Smooth muscle cell (in vitro differentiated cells): Measurements from ENCODE around the gene C12orf42. TPM values are rescaled to one million over a fixed set of nuclear protein-coding genes. Genes with fewer than 3 reads are reported as not detected.

Experiments
- DNase-seq: peaks from one replicate; lab custom pipeline; 2025; ENCODE audit not compliant: unreplicated experiment; lab: John Stamatoyannopoulos, UW
- H2AFZ ChIP-seq: fragments of 200-600 bp; sonication (generic); 2 replicates; pipeline ENCODE4 v1.6.0; 2016; ENCODE audit warnings: antibody characterized with exemption, low read depth, mild to moderate bottlenecking
- H3F3A ChIP-seq: fragments of 200-600 bp; sonication (generic); 2 replicates; pipeline ENCODE4 v1.6.0; 2017; ENCODE audit warnings: antibody characterized with exemption, low read depth
- H3K27ac ChIP-seq: fragments of 200-600 bp; sonication (generic); 2 replicates; pipeline ENCODE4 v1.5.1; 2016; ENCODE audit warnings: low read depth, mild to moderate bottlenecking
- H3K27me3 ChIP-seq: fragments of 200-600 bp; sonication (generic); 2 replicates; pipeline ENCODE4 v1.6.1; 2016; ENCODE audit warnings: low read depth, mild to moderate bottlenecking
- H3K36me3 ChIP-seq: fragments of 200-600 bp; sonication (generic); 2 replicates; pipeline ENCODE4 v1.5.1; 2016; ENCODE audit warnings: low read depth
- H3K4me1 ChIP-seq: fragments of 200-600 bp; sonication (generic); 2 replicates; pipeline ENCODE4 v1.5.1; 2016; ENCODE audit warnings: low read depth
- H3K4me2 ChIP-seq: fragments of 200-600 bp; sonication (generic); 2 replicates; pipeline ENCODE4 v1.6.0; 2016; ENCODE audit warnings: mild to moderate bottlenecking
- H3K4me3 ChIP-seq: fragments of 200-600 bp; sonication (generic); 2 replicates; pipeline ENCODE4 v1.5.1; 2016; ENCODE audit warnings: mild to moderate bottlenecking
- H3K79me2 ChIP-seq: fragments of 200-600 bp; sonication (generic); 2 replicates; pipeline ENCODE4 v1.6.0; 2016; ENCODE audit warnings: low read depth, mild to moderate bottlenecking
- H3K9ac ChIP-seq: fragments of 200-600 bp; sonication (generic); 2 replicates; pipeline ENCODE4 v1.6.0; 2016; ENCODE audit warnings: low read depth
- H3K9me3 ChIP-seq: fragments of 200-600 bp; sonication (generic); replicated peaks from 2 replicates; pipeline ENCODE4 v1.5.1; 2016; ENCODE audit warnings: low read depth
- H4K20me1 ChIP-seq: fragments of 200-600 bp; sonication (generic); 2 replicates; pipeline ENCODE4 v1.6.0; 2016; ENCODE audit warnings: low read depth
- CTCF ChIP-seq: fragments of 200-600 bp; sonication (generic); IDR thresholded peaks from 2 replicates; pipeline ENCODE4 v1.5.1; 2017; ENCODE audit warnings: borderline replicate concordance, mild to moderate bottlenecking, antibody characterized with exemption; ENCODE audit not compliant: insufficient read depth, poor library complexity, severe bottlenecking
- WGBS: methylation state at CpG from one replicate; pipeline ENCODE4 v1.1.7; 2016; ENCODE audit warnings: low lambda C conversion rate; 5-methylcytosine and 5-hydroxymethylcytosine counted together
- polyA plus RNA-seq: library from polyadenylated mRNA; unstranded; fragments of >200 nt; fragmentation: Nextera tagmentation; extraction: Ambion mirVana; gene quantifications from 2 replicates; pipeline ENCODE4 v1.2.1, GENCODE V29; 2016
- total RNA-seq: library from RNA; depleted of rRNA; stranded (reverse); fragments of >200 nt; gene quantifications from 2 replicates; pipeline ENCODE4 v1.2.3, GENCODE V29; 2014

Gene C12orf42
- total and polyA plus RNA-seq, 2 experiments from 2014 or later, result not detected

GRCh38 chr12:103401421-103401820 is 94.3 kb downstream of the C12orf42 start:
- 70% methylated on average over 3 of the region's 3 CpGs for WGBS
- no peak for DNase-seq
- H3K4me3 ChIP-seq, result no peak overlapping the region

GRCh38 chr12:103399986-103400385 is 95.8 kb downstream of the C12orf42 start:
- no peak overlapping the region for H2AFZ ChIP-seq
- no peaks in the 10 kb centered on the region for H3K27me3 ChIP-seq
- H3K9me3 ChIP-seq, result no peaks in the 10 kb centered on the region
- no peak for TF ChIP-seq CTCF
- H3K27ac ChIP-seq, result no peak overlapping the region
- no peaks in the 10 kb centered on the region for H4K20me1 ChIP-seq
- no peak overlapping the region for H3K4me3 ChIP-seq
- H3F3A ChIP-seq, result no peaks in the 10 kb centered on the region
- no peak for DNase-seq
- H3K79me2 ChIP-seq, result no peaks in the 10 kb centered on the region
- H3K4me2 ChIP-seq, result no peak overlapping the region
- no peaks in the 10 kb centered on the region for H3K4me1 ChIP-seq
- 94% methylated on average over 1 of the region's 1 CpG for WGBS
- no peaks in the 10 kb centered on the region for H3K36me3 ChIP-seq
- H3K9ac ChIP-seq, result no peak overlapping the region

More at GRCh38 chr12:103401421-103401820, 94.3 kb downstream of the C12orf42 start:
- Histone ChIP-seq H3K4me2 (no peak overlapping the region), H3K27ac (no peak overlapping the region), H2AFZ (no peak overlapping the region), H3K79me2 (no peaks in the 10 kb centered on the region), H3K36me3 (no peaks in the 10 kb centered on the region), H3K9ac (no peak overlapping the region), H3K27me3 (no peaks in the 10 kb centered on the region), H3K4me1 (no peaks in the 10 kb centered on the region), H4K20me1 (no peaks in the 10 kb centered on the region), H3K9me3 (no peaks in the 10 kb centered on the region), H3F3A (no peaks in the 10 kb centered on the region)
- TF ChIP-seq CTCF, result no peak

- Histone ChIP-seq H3K4me3 (no peak overlapping the region), H3F3A (no peaks in the 10 kb centered on the region), H3K4me2 (no peak overlapping the region), H3K79me2 (no peaks in the 10 kb centered on the region), H4K20me1 (no peaks in the 10 kb centered on the region), H3K27me3 (no peaks in the 10 kb centered on the region), H3K9ac (no peak overlapping the region), H3K9me3 (no peaks in the 10 kb centered on the region), H3K27ac (no peak overlapping the region), H3K36me3 (no peaks in the 10 kb centered on the region), H3K4me1 (no peaks in the 10 kb centered on the region), H2AFZ (no peak overlapping the region)
- no peak for DNase-seq
- no peak for TF ChIP-seq CTCF
- WGBS, result 0% methylated on average over 1 of the region's 1 CpG
These were observed 98.2 kb downstream of the C12orf42 start for GRCh38 chr12:103397536-103397935.

GRCh38 chr12:103392722-103393121 is 103.0 kb downstream of the C12orf42 start:
- Histone ChIP-seq H3K4me1 (no peaks in the 10 kb centered on the region), H3K36me3 (no peaks in the 10 kb centered on the region), H3K4me2 (no peak overlapping the region), H3K4me3 (no peak overlapping the region), H3K79me2 (no peaks in the 10 kb centered on the region), H3K9me3 (no peaks in the 10 kb centered on the region), H4K20me1 (no peaks in the 10 kb centered on the region), H3K27me3 (no peaks in the 10 kb centered on the region), H3K27ac (no peak overlapping the region), H2AFZ (no peak overlapping the region), H3F3A (no peaks in the 10 kb centered on the region), H3K9ac (no peak overlapping the region)
- whole genome bisulfite sequencing, result 70% methylated on average over 1 of the region's 1 CpG
- no peak for DNase-seq
- TF ChIP-seq CTCF, result no peak
